GM12873 (cell line): ENCODE data around the gene HIGD1B.

Source experiments
- CTCF ChIP-seq: IDR thresholded peaks from 2 replicates; pipeline ENCODE4 v1.5.1; 2012; ENCODE audit warnings: low read depth, mild to moderate bottlenecking, moderate library complexity, low read length, control low read depth; ENCODE audit not compliant: insufficient read depth; ENCODE audit errors: missing control alignments

Gene HIGD1B

DNA sequence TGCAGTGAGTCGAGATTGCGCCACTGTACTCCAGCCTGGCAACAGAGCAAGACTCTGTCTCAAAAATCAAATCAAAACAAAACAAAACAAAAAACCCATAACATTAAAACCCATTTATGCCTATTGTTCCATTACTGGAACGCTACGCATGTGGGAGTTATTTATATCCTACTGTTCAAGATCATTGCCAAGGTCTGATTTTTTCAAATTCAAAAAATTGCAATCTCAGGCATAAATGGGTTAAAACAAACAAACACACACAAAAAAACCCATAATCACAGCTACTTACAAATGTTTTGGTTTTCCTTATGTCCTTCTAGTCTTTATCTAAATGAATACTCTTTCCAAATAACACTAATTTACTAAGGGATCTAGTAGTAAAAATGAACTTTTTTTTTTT, 35.4 kb upstream of the HIGD1B start:
- no peak for TF ChIP-seq CTCF

DNA sequence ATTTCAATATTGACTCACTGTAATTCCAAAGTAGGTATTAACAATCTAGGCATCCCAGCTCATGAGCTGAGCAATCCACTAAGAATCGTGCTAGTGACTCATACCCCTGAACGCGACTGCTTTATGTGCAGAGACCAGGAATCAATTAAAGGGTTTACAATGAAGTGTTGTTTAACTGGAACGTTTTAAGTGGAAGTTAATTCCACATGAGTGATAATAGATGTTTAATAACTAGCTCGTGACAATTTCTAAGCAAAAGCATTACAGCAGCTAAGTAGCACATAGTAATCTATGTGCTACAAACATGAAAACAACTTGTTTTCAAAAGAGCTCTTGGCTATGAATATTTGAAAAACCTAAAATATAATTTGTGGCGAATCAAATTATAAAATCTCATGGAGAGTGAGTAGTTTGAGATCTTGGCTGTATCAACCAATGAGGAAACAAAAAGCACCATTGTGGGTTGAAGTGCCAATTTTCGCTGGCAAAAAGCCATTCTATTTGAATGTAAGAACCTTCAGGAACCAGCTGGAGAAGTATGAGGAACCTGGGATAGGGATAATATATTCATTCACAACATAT, 27.0 kb upstream of the HIGD1B start:
- no peak for TF ChIP-seq CTCF

GRCh38 chr17:44826123-44826790, 21.4 kb upstream of the HIGD1B start:
- no peak for TF ChIP-seq CTCF

DNA sequence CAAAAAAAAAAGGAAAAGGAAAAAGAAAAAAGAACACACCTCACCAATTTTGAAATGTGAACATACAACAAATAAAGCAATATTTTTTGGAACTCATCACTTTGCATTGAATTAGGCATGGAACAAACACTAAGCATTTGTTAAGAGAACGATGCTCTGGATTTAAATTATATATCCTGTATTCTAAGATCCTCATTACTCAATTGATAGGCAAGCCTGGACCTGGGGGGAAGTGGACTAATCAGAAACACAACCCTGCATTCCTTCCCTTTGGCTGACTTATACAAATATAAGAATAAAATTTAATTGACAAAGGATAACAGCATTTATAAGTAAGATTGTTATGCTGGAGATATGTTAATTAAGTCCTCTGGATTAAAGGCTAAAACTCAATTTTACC, 19.8 kb upstream of the HIGD1B start:
- no peak for TF ChIP-seq CTCF

DNA sequence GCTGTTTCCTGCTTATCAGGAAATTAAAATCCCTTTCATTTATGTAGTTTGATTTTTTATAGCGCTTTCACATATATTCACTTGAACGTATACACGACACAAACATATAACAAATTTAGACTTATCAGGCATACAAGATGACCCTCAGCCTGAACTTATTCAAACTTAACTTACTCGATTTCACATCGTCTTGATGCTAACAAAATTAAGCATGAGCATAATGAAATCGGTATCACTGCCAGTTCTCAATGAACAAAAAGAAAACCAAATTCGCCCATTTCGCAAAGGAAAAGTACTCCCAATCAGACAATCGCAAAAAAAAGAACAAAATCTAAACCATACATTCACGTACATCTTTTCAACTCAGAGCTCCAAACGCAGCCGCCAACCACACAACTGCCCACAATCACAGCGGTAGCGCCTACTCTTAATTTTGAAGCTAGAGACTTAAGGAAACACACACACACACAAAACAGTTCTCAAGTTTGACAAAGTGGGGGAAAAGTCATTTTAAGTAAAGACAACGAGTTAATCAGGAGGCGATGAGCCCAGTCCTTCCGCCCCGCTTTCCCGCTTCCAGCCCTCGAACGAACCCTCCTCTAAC, 18.7 kb upstream of the HIGD1B start:
- no peak for TF ChIP-seq CTCF

DNA sequence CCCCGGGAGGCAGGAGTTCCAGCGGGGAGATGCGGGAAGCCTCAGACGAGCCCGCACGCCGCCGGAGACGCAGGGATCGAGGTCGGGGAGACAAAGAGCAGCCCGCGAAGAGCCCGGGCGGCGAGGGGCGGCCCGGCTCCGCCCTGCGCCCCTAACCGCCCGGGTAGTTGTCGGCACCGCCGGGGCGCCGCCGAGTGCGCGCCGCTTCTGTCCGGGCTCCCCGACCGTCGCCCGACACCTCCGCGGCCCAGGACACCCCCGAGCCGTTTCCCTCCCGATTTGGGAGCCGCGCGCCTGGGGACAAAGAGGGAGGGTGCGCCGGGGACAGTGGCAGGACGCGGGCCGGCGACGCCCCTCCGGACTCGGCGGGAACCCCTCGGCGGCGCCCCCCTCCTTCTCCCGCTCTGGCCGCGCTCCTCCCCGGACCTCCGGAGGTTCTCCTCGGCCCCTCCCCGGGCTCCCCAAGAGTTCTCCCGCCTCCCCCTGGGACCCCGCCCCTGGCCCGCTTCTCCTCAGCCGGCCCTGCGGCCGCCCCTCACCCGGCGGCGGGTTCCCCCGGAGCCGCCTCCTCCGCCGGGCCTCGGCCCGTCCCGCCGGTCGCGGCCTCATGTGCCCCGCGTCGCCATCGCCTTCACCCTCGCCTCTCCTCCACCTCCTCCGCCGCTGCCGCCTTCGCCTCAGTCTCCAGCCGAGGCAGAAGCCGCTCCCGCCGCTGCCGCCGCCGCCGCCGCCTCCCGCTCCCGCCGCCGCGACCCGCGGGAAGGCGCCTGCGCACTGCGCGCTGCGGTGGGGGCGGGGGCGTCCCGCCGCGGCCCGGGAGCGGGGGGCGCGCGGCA, 17.9 kb upstream of the HIGD1B start, which contains the start of gene GJC1:
Gene GJC1, minus strand, starts transcription at position 765 of the 836 bp plus-strand sequence. CDS start 24,470 bp downstream, outside the sequence.
- no peak for TF ChIP-seq CTCF
